Measurements from ENCODE around the gene MAGEA12. TPM values are rescaled to one million over a fixed set of nuclear protein-coding genes. Genes with fewer than 3 reads are reported as not detected.
"Not testable (repeated sequence)": the region's sequence is repeated elsewhere in the genome, so short reads cannot be mapped to it uniquely, and the experiment has no call there.

The MAGEA12 gene, protein sequence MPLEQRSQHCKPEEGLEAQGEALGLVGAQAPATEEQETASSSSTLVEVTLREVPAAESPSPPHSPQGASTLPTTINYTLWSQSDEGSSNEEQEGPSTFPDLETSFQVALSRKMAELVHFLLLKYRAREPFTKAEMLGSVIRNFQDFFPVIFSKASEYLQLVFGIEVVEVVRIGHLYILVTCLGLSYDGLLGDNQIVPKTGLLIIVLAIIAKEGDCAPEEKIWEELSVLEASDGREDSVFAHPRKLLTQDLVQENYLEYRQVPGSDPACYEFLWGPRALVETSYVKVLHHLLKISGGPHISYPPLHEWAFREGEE
- total RNA-seq = not detected in 2 replicates

DNA sequence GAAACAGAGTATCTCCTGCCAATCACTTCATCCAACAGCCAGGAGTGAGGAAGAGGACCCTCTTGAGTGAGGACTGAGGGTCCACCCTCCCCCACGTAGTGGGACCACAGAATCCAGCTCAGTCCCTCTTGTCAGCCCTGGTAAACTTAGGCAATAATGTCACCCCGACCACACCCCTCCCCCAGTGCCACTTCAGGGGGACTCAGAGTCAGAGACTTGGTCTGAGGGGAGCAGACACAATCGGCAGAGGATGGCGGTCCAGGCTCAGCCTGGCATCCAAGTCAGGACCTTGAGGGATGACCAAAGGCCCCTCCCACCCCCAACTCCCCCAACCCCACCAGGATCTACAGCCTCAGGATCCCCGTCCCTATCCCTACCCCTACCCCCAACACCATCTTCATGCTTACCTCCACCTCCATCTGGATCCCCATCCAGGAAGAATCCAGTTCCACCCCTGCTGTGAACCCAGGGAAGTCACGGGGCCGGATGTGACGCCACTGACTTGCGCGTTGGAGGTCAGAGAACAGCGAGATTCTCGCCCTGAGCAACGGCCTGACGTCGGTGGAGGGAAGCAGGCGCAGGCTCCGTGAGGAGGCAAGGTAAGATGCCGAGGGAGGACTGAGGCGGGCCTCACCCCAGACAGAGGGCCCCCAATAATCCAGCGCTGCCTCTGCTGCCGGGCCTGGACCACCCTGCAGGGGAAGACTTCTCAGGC lies at the start of gene MAGEA12, which contains the start of gene CSAG1:
TSS of gene MAGEA12 (plus strand) at position 497 of the 715 bp plus-strand sequence. CDS start 2,405 bp downstream, outside the sequence.
TSS of gene CSAG1 (minus strand) at position 461 of the 715 bp plus-strand sequence. CDS start 1,261 bp downstream, outside the sequence.
- H3K27ac Mint-ChIP-seq = no peak within 1 kb of the TSS
- CTCF ChIA-PET = no interaction called here
- intact Hi-C loops (cut with micrococcal nuclease) = no loop called here
- H3K4me3 Mint-ChIP-seq = no peak within 1 kb of the TSS
- TF ChIP-seq, protein P1, sequence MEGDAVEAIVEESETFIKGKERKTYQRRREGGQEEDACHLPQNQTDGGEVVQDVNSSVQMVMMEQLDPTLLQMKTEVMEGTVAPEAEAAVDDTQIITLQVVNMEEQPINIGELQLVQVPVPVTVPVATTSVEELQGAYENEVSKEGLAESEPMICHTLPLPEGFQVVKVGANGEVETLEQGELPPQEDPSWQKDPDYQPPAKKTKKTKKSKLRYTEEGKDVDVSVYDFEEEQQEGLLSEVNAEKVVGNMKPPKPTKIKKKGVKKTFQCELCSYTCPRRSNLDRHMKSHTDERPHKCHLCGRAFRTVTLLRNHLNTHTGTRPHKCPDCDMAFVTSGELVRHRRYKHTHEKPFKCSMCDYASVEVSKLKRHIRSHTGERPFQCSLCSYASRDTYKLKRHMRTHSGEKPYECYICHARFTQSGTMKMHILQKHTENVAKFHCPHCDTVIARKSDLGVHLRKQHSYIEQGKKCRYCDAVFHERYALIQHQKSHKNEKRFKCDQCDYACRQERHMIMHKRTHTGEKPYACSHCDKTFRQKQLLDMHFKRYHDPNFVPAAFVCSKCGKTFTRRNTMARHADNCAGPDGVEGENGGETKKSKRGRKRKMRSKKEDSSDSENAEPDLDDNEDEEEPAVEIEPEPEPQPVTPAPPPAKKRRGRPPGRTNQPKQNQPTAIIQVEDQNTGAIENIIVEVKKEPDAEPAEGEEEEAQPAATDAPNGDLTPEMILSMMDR (IDR thresholded peaks at IDR 0.05) = no peak
- DNase-seq (no peak), ATAC-seq (ENCODE audit: low read depth) (no peak)
- H3K9me3 Mint-ChIP-seq = no peaks in the 10 kb centered on the region
- H3K27me3 Mint-ChIP-seq = no peaks in the 10 kb centered on the region
- no peaks in the 10 kb centered on the region for H3K4me1 Mint-ChIP-seq
- no peaks in the 10 kb centered on the region for H3K36me3 Mint-ChIP-seq (ENCODE audit: low read depth)
- POLR2A ChIA-PET = no interaction called here

DNA sequence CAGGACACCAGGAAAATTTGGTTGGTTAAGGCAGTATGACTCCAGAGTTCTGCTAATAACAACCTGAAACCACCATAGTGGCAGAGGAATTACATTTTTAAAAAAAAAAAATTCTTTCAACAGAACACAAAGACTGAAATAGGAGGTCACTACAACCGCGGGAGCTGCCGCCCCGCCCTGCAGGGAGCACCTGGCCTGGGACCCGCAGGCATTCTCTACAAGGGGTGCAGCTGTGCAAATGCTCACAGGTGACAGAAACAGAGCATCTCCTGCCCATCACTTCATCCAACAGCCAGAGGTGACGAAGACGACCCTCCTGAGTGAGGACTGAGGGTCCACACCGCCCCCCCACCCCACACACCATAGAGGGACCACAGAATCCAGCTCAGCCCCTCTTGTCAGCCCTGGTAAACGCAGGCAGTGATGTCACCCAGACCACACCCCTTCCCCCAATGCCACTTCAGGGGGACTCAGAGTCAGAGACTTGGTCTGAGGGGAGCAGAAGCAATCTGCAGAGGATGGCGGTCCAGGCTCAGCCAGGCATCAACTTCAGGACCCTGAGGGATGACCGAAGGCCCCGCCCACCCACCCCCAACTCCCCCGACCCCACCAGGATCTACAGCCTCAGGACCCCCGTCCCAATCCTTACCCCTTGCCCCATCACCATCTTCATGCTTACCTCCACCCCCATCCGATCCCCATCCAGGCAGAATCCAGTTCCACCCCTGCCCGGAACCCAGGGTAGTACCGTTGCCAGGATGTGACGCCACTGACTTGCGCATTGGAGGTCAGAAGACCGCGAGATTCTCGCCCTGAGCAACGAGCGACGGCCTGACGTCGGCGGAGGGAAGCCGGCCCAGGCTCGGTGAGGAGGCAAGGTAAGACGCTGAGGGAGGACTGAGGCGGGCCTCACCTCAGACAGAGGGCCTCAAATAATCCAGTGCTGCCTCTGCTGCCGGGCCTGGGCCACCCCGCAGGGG lies 35.3 kb upstream of the MAGEA12 start, which contains the start of gene MAGEA3:
TSS of gene MAGEA3 (plus strand) at position 843 of the 980 bp plus-strand sequence. CDS start 2,039 bp downstream, outside the sequence.
- H3K9me3 Mint-ChIP-seq; H3K4me3 Mint-ChIP-seq; POLR2A ChIA-PET; ATAC-seq (ENCODE audit: low read depth); H3K36me3 Mint-ChIP-seq (ENCODE audit: low read depth); H3K27me3 Mint-ChIP-seq; H3K27ac Mint-ChIP-seq; H3K4me1 Mint-ChIP-seq; DNase-seq; CTCF ChIA-PET; intact Hi-C loops (cut with micrococcal nuclease): not testable (repeated sequence)

DNA sequence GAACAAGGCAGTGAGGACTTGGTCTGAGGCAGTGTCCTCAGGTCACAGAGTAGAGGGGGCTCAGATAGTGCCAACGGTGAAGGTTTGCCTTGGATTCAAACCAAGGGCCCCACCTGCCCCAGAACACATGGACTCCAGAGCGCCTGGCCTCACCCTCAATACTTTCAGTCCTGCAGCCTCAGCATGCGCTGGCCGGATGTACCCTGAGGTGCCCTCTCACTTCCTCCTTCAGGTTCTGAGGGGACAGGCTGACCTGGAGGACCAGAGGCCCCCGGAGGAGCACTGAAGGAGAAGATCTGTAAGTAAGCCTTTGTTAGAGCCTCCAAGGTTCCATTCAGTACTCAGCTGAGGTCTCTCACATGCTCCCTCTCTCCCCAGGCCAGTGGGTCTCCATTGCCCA lies 33.2 kb upstream of the MAGEA12 start:
- H3K9me3 Mint-ChIP-seq; H3K4me3 Mint-ChIP-seq; H3K36me3 Mint-ChIP-seq (ENCODE audit: low read depth); POLR2A ChIA-PET; ATAC-seq (ENCODE audit: low read depth); DNase-seq; H3K27me3 Mint-ChIP-seq; H3K27ac Mint-ChIP-seq; intact Hi-C loops (cut with micrococcal nuclease); H3K4me1 Mint-ChIP-seq; CTCF ChIA-PET: not testable (repeated sequence)

DNA sequence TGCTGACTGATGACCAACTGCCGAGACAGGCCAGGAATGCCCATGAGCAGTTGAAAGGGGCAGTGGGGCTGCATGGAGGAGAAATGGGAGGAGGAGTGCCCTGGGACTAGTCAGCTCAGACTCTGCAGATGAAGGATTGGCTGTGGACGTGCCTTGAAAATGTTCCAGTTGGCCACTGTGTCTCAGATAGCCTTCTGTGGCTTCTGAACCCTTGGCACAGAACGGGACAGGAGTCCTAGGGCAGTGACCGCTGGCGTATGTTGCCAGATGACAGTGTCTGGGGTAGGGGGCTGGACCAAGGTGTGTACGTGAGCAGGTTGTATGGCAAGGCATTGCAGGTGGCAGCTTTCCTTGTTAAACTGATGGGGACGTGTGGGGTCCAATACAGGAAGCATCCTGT lies 27.1 kb upstream of the MAGEA12 start:
- intact Hi-C loops (cut with micrococcal nuclease); H3K36me3 Mint-ChIP-seq (ENCODE audit: low read depth); H3K4me1 Mint-ChIP-seq; CTCF ChIA-PET; DNase-seq; H3K27ac Mint-ChIP-seq; POLR2A ChIA-PET; ATAC-seq (ENCODE audit: low read depth); H3K4me3 Mint-ChIP-seq; H3K27me3 Mint-ChIP-seq; H3K9me3 Mint-ChIP-seq: not testable (repeated sequence)

DNA sequence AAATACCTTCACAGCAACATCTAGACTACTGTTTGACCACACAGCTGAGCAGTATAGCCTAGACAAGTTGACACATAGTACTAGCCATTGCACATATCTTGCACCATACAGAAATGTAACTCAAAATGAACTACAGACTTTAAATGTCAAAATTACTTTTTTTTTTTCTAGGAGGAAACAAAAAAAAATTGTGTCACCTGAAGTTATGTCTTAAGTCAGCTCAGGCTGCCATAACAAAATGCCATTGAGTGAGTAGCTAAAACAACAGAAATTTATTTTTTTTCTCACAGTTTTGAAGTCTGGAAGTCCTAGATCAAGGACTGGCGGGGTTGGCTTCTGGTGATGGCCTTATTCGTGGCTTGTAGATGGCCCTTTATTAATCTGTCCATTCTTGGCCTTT lies 24.4 kb upstream of the MAGEA12 start, which contains the start of gene CSAG2:
TSS of gene CSAG2 (minus strand) at position 101 of the 400 bp plus-strand sequence. CDS start 161 bp downstream, outside the sequence.
- CTCF ChIA-PET; intact Hi-C loops (cut with micrococcal nuclease); H3K36me3 Mint-ChIP-seq (ENCODE audit: low read depth); H3K4me1 Mint-ChIP-seq; H3K9me3 Mint-ChIP-seq; POLR2A ChIA-PET; H3K4me3 Mint-ChIP-seq; H3K27ac Mint-ChIP-seq; ATAC-seq (ENCODE audit: low read depth); H3K27me3 Mint-ChIP-seq; DNase-seq: not testable (repeated sequence)

DNA sequence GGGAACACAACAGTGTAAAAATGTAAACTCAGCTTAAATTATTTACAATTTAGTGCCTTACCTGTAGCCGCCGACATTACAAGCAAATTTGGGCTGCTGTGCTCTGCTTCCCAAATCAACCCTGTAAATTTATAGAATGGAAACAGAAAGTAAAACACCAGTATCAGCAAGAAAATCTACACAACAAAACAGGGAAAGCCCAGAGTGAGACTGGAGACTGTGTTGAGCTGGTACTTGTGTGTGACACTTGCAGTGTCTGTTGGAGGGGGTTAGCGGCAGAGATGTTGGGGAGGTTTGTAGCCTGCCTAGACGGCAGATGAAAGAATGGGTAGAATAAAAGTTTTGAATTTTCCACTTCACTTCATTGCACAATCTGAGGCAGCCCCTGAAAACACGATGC lies 20.4 kb upstream of the MAGEA12 start:
- H3K36me3 Mint-ChIP-seq (ENCODE audit: low read depth); intact Hi-C loops (cut with micrococcal nuclease); H3K9me3 Mint-ChIP-seq; H3K4me1 Mint-ChIP-seq; DNase-seq; H3K4me3 Mint-ChIP-seq; H3K27me3 Mint-ChIP-seq; CTCF ChIA-PET; POLR2A ChIA-PET; H3K27ac Mint-ChIP-seq; ATAC-seq (ENCODE audit: low read depth): not testable (repeated sequence)

DNA sequence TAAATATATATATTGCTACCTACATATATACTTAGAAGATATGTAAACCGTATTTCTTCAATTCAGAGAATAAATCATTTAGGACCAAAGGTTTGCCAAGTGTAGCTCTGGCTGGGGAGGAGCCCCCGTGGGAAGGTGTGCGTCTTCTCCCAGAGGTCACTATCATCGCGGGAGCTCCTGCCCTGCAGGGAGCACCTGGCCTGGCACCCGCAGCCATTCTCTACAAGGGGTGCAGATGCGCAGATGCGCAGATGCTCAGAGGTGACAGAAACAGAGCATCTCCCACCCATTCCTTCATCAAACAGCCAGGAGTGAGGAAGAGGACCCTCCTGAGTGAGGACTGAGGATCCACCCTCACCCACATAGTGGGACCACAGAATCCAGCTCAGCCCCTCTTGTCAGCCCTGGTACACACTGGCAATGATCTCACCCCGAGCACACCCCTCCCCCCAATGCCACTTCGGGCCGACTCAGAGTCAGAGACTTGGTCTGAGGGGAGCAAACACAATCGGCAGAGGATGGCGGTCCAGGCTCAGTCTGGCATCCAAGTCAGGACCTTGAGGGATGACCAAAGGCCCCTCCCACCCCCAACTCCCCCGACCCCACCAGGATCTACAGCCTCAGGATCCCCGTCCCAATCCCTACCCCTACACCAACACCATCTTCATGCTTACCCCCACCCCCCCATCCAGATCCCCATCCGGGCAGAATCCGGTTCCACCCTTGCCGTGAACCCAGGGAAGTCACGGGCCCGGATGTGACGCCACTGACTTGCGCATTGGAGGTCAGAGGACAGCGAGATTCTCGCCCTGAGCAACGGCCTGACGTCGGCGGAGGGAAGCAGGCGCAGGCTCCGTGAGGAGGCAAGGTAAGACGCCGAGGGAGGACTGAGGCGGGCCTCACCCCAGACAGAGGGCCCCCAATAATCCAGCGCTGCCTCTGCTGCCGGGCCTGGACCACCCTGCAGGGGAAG lies 19.5 kb upstream of the MAGEA12 start, which contains the start of gene MAGEA2B:
TSS of gene MAGEA2B (plus strand) at position 814 of the 973 bp plus-strand sequence. CDS start 2,479 bp downstream, outside the sequence.
- POLR2A ChIA-PET; H3K36me3 Mint-ChIP-seq (ENCODE audit: low read depth); ATAC-seq (ENCODE audit: low read depth); H3K4me3 Mint-ChIP-seq; CTCF ChIA-PET; H3K4me1 Mint-ChIP-seq; H3K27me3 Mint-ChIP-seq; H3K27ac Mint-ChIP-seq; intact Hi-C loops (cut with micrococcal nuclease); H3K9me3 Mint-ChIP-seq; DNase-seq: not testable (repeated sequence)
